Measurements from ENCODE around the gene TENM4.

The TENM4 gene

DNA sequence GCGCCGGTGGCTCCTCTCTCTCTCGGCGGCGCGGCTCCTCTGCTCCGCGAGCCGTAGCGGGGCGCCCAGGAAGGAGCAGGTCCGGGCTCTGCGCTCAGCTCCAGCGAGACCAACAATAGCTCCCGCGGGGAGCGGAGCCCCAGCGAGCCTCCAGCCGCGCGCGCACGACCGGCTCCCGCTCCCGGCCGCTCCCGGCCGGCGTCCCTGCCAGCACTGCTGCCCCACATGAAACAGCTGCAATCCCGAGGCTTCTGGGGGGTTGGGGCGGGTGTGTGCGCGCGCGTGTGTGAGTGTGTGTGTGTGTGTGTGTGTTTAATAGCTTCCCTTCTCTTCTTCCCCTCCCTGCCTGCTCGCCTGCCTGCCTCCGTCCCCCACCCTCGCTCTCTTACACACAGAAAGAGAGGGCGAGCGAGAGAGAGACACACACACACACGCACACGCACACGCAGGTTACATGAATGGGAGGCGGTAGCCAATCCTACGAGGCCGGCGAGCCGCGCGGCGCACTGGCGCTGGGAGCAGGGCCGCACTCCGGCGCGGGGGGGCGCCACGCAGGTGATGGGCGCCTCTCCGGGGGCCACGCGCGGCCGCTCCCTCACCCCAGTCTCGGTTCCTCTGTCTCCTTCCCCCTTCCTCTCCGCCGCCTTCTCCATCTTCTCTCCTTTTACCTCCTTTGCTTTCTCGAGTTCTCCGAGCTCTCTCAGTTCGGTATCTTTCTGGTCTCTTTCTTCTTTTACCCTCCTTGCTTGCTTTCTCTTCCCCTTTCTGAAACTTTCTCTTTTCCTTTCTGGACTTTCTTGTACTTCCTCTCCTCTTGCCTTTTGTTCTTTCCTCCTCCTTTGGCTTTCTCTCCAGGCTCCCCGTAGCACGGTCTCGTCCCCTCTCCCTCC, at the start of gene TENM4:
Gene TENM4 (minus strand): TSS at position 460 of the 890 bp plus-strand sequence. CDS start 371,086 bp downstream, outside the sequence.
- no peak for DNase-seq

DNA sequence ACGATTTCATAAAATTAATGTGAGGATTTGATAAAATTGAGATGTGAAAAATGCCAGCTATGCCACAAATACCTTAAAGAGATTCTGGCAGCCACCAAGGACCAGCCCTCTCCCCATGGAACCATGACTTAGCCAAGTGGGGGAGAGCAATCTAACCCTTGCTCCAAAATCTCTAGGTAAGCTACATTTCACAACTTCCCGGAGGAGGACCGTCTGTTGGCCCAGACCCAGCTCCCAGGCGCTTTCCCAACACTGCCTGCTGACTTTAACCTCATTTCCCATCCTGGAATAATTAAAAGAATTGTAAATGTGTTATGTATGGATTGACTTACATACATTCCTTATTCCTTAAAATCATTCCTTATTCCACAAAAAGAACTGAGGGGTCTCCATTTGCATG, 47.5 kb upstream of the TENM4 start:
- no peak for DNase-seq

DNA sequence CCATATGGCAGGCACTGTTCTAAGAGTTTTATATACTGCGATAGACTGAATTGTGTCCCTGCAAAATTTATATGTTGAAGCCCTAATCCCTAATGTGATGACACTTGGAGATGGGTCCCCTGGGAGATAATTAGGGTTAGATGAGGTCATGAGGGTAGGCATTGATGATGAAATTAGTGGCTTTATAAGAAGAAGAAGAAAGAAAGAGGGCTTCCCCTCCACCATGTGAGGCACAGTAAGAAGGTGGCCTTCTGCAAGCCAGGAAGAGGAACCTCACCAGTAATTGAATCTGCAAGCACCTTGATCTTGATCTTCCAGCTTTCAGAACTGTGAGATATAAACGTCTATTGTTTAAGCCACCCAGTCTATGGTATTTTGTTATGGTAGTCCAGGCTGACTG, 46.6 kb upstream of the TENM4 start:
- no peak for DNase-seq

GRCh38 chr11:79486242-79486984, 45.6 kb upstream of the TENM4 start:
- no peak for DNase-seq

DNA sequence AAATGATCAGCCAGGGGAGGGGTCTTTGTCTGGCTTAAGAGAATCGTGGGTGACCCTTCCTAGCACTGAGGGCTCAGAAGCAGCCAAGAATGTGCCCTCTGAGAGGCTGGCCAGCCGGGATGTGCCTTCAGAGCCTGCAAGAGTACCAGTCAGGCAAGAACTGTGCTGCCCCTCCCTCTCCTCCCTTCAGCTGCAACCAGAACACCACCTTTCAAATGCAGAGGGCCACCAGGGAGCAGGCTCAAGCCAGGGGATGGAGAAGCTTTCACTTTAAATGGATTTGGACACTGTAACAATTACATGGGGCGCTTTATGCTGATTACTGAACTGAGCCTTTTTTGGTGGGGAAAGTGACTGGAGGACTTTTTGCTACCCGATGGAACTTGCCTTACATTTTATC, 44.9 kb upstream of the TENM4 start:
- DNase-seq: no peak

GRCh38 chr11:79484872-79485271, 44.0 kb upstream of the TENM4 start:
- DNase-seq: no peak

DNA sequence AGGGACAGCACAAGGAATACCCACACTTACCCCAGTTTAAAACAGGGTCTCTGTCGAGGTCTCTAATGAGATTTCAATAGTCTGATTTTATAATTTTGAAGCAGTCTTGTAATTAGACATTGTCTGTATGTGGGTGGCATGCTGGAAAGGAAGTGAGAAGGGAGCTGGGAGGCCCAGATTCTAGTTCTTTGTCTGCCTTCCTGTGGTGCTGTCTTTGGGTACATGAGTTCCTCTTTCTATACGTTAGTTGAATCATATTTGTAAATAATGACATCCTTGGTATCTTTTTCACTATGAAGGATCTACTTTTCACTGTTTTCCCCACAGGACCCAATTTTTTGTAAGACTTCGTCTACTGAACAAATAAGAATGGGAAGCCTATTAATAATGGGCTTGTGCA, 42.0 kb upstream of the TENM4 start:
- DNase-seq: no peak

DNA sequence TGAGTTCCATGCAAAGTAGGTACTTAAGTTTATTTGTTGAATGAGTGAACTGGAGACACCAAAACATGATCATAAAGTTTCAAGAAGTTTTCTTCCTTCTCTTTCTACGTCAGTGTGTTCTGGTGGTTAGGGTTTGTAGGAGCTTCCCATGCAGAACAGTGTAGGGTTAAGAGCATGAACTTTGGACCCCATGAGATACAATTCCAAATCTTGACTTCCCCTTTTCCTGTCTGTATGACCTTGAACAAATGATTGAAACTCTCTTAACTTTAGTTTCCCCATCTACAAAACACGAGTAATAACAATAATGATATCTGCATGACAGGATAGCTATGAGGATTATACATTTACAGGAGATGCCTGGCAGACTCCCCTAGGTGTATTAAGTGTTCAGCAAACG, 41.0 kb upstream of the TENM4 start:
- DNase-seq: no peak

DNA sequence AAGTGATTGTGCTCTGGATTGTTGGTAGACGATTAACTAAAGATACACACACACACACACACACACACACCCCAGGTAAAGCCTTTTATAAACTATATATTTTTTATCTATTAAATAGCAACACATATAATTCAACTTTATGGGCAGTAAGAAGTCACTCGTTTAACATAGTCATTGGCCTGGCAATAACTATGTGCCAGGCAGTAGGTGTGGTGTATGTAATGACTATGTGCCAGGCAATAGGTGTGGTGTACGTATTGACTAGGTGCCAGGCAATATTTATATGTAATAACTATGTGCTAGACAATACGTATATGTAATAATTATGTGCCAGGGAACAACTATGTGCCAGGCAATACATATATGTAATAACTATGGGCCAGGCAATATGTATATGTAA, 40.0 kb upstream of the TENM4 start:
- DNase-seq: no peak

DNA sequence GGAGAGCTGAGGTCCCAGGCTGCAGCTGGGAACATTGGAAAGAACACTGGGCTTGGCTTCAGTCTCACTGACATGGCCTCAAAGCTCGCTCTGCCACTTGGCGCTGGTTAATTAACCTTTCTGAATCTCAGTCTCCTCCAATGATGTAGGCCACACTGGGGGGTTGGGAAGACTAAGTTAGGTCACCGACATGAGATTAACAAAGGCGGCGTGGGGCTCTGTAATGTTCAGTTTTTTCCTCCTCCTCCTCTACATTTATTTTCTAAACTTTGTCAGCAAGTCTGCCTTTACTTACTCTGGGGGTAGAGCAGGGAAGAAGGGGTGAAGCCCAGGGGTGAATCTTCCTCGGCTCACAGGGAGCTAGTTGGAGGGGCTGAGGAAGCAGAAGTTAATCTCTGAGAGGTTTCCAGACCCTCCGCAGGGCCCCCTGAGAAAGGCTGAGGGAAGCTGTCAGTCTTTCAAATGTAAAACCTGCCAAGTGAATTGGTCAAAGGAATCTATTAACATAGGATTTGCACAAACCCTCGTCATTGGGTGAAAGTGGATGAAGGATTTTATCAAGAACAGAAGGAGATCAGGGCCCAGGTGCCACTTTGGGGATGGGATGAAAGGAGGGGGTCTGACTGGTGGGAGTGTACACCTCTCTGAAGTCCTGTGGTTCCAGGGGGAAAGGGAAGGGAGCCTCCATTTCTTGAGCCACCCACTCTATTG, 32.1 kb upstream of the TENM4 start:
- DNase-seq: no peak

GRCh38 chr11:79471071-79471844, 30.4 kb upstream of the TENM4 start:
- DNase-seq: no peak

GRCh38 chr11:79470161-79470560, 29.3 kb upstream of the TENM4 start:
- no peak for DNase-seq

GRCh38 chr11:79467761-79468160, 26.9 kb upstream of the TENM4 start:
- no peak for DNase-seq

GRCh38 chr11:79466411-79466810, 25.6 kb upstream of the TENM4 start:
- no peak for DNase-seq

GRCh38 chr11:79465160-79465559, 24.3 kb upstream of the TENM4 start:
- no peak for DNase-seq

DNA sequence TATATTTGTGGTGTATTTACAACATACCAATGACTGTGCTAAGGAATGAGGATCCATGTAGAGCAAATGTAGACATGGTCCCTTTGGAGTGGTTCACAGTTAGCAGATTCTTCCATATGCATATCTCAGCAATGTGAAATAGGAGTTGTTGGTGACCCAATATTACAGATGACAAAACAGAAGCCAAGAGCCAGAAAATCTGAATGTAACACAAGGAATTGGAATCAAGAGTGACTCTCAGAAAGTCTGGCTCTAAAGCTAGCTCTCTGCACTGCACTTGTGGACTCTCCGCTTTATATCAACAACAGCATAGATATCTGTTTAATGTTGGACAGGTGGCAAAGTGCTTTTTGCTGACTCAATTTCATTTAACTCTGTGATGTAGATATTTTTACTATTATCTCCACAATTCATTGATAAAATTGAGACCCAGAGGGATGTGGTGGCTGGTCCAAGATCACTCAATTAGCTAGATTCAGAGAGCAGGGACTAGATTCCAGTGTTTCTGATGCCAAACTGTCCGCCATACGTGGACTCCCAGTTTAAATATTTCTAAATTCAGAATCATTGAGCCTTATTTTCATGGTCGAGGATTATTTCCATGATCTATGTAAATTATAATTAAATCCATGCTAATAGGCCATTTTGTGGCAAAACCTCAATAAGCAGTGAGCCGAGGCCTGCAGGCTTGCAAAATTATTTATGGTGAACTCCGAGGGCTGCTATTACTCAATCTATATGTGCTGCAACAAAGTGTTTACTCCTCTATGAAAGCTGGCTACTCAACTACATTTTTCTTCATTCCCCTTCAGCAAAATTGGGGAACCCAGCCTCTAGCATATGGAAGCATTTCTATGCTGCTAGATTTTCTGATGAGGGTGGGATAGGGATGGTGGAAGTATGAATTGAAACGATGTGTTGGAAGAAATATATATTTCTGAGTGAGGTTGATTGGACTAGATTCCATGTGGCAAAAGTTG, 21.1 kb upstream of the TENM4 start:
- no peak for DNase-seq

DNA sequence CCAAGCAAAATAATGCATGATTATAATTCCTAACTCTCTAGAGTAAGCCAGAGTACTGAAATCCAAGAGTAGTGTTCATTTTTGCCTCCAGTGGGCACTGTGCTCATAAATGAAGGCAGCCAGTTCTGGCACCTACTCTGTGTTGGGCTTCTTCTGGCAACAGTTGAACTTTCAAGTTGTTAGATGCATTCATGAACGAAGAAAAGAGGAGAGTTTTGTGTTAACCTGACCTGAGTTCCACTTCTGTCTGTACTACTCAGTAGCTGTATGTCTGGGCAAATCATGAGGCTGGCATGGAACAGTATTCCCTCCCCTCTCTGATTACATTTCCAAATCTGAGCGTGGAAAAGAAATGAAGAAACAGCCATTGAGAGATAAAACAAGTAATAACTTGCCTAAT, 20.3 kb upstream of the TENM4 start:
- no peak for DNase-seq

GRCh38 chr11:79458709-79459108, 17.9 kb upstream of the TENM4 start:
- no peak for DNase-seq

DNA sequence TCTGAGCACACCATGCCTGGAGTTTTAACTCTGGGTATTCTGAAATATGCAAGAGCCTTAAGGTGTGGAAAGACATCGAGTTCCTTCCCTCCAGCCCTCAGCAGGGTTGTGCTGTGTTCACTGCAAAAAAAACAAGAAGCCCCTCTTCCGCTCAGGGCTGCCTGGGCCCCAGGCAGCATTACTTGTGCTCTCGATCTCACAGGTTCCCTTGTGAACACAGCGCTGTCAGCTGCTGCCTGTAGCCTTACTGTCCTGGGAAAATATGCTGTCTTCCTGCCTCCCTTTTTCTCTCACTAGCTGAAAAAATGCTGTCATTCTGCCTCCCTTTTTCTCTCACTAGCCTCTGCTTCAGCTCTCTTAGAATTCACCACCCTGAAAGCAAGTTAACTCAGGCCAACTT, 15.7 kb upstream of the TENM4 start:
- no peak for DNase-seq

- DNase-seq: no peak
Measured at GRCh38 chr11:79453617-79454016, 12.8 kb upstream of the TENM4 start.

- DNase-seq: no peak
Measured at GRCh38 chr11:79449040-79449439, 8.2 kb upstream of the TENM4 start.

Data from stimulated activated CD8-positive, alpha-beta memory T cell treated with anti-CD3 and anti-CD28 coated beads, Interleukin-4, amount 100 ng/mL, for 48 hours (primary cell).